Adipocyte (in vitro differentiated cells): ENCODE data around the gene GKAP1.

Experiments
- DNase-seq: peaks from one replicate; pipeline ENCODE4 v3.0.0-alpha.2; 2015; ENCODE audit warnings: low read depth
- H3K27me3 ChIP-seq: replicated peaks from 2 replicates; pipeline ENCODE4 v1.7.0; 2013; ENCODE audit warnings: mild to moderate bottlenecking, low read length, moderate library complexity; ENCODE audit not compliant: control insufficient read depth, insufficient read depth
- H3K36me3 ChIP-seq: 2 replicates; pipeline ENCODE4 v1.7.0; 2013; ENCODE audit warnings: low read length, mild to moderate bottlenecking, moderate library complexity; ENCODE audit not compliant: control insufficient read depth, insufficient read depth, severe bottlenecking
- H3K4me1 ChIP-seq: 2 replicates; pipeline ENCODE4 v1.7.0; 2013; ENCODE audit warnings: mild to moderate bottlenecking, low read length, moderate library complexity; ENCODE audit not compliant: control insufficient read depth, insufficient read depth
- H3K4me3 ChIP-seq: 2 replicates; pipeline ENCODE4 v1.7.0; 2013; ENCODE audit warnings: mild to moderate bottlenecking, low read length, moderate library complexity
- H3K9ac ChIP-seq: 2 replicates; pipeline ENCODE4 v1.7.0; 2013; ENCODE audit warnings: mild to moderate bottlenecking, low read length, moderate library complexity
- H3K9me3 ChIP-seq: 2 replicates; pipeline ENCODE4 v1.7.0; 2013; ENCODE audit warnings: mild to moderate bottlenecking, low read length, moderate library complexity; ENCODE audit not compliant: control insufficient read depth

Gene GKAP1

GRCh38 chr9:83800236-83801033 lies 17.1 kb downstream of the GKAP1 start:
- DNase-seq = no peak
- H3K27me3 ChIP-seq = no peaks in the 10 kb centered on the region
- no peak overlapping the region for H3K4me3 ChIP-seq
- H3K9ac ChIP-seq = no peak overlapping the region
- no peaks in the 10 kb centered on the region for H3K36me3 ChIP-seq
- no peaks in the 10 kb centered on the region for H3K4me1 ChIP-seq
- H3K9me3 ChIP-seq = no peaks in the 10 kb centered on the region

DNA sequence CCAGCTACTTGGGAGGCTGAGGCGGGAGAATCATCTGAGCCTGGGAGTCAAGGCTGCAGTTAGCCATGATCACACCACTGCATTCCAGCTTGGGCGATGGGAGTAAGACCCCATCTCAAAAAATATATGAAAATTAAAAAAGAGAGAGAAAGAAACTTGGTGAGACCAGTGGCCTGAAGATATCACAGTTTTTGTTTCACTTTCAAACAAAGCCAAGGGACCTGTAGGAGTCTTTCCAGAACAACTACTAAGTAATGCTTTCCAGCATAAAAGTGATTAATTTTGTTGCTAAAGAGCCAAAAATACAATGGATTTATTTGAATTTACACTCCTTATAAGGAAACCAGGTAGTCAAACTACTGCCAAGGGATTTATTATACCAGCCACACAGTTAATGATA lies 23.5 kb downstream of the GKAP1 start:
- no peak for DNase-seq
- Histone ChIP-seq H3K9ac (no peak overlapping the region), H3K9me3 (no peaks in the 10 kb centered on the region), H3K4me3 (no peak overlapping the region), H3K27me3 (no peaks in the 10 kb centered on the region), H3K4me1 (no peaks in the 10 kb centered on the region), H3K36me3 (no peaks in the 10 kb centered on the region)

DNA sequence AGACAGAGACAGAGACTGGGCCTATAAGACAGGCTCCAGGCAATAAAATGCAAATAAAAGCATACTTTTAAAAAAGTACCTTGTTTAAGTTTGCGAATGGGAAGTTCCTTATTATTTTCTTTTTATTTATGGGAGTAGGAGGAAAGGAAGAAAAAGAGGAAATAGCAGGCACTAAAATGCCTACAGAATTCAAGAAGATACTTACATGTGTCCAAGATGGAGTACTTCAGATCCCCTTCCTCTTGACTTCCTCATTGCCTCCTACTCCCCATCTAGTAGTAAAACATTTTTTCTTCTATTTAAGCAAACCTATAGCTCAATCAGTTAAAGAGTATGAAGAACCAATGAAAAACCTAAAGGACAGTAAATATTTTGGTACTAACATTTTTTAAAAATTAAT lies 24.8 kb downstream of the GKAP1 start:
- DNase-seq = no peak

GRCh38 chr9:83778164-83778563 lies 39.4 kb downstream of the GKAP1 start:
- Histone ChIP-seq H3K4me3 (no peak overlapping the region), H3K36me3 (no peaks in the 10 kb centered on the region), H3K9ac (no peak overlapping the region), H3K4me1 (no peaks in the 10 kb centered on the region), H3K9me3 (no peaks in the 10 kb centered on the region), H3K27me3 (no peaks in the 10 kb centered on the region)
- no peak for DNase-seq

More for the DNA sequence above, 24.8 kb downstream of the GKAP1 start:
- H3K4me1 ChIP-seq = no peaks in the 10 kb centered on the region
- H3K36me3 ChIP-seq = no peaks in the 10 kb centered on the region
- no peak overlapping the region for H3K4me3 ChIP-seq
- no peaks in the 10 kb centered on the region for H3K27me3 ChIP-seq
- no peaks in the 10 kb centered on the region for H3K9me3 ChIP-seq
- no peak overlapping the region for H3K9ac ChIP-seq

DNA sequence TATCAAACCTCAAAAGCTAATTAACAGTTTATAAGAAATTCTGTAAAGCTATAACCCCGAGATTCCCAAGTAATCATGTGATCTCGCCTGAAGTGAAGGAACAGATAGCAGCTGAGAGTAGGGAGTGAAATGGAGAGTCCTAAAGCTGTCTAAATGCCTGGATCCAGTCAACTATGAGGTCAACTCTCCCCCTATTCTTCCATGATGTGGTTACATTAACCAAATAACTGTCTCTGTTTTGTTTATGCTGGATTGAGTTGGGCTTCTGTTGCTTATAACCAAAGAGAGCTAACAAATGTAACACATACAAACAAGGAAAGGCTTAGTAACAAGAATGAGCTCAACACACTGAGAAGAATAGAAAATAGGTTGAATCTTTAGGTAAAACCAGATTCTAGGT lies 41.6 kb downstream of the GKAP1 start:
- Histone ChIP-seq H3K36me3 (no peaks in the 10 kb centered on the region), H3K9ac (no peak overlapping the region), H3K4me1 (no peaks in the 10 kb centered on the region), H3K9me3 (no peaks in the 10 kb centered on the region), H3K4me3 (no peak overlapping the region), H3K27me3 (no peaks in the 10 kb centered on the region)
- no peak for DNase-seq

DNA sequence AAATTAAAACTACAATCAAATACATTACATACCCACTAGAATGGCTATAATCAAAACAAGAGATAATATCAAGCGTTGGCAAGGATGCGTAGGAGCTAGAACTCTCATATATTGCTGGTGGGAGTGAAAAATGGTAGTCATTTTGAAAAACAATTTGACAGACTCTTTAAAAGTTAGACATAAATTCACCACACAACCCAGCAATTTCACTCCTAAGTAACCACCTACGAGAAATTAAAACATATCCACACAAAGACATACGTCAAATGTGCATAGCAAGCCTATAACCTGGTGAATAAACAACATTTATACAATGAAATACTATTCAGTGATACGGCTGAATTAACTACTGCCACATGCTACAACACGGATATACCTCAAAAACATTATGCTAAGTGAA lies 44.7 kb downstream of the GKAP1 start:
- H3K4me1 ChIP-seq = no peaks in the 10 kb centered on the region
- no peaks in the 10 kb centered on the region for H3K36me3 ChIP-seq
- DNase-seq = no peak
- H3K9me3 ChIP-seq = no peaks in the 10 kb centered on the region
- H3K27me3 ChIP-seq = no peaks in the 10 kb centered on the region
- no peak overlapping the region for H3K4me3 ChIP-seq
- H3K9ac ChIP-seq = no peak overlapping the region

- Histone ChIP-seq H3K9me3 (no peaks in the 10 kb centered on the region), H3K36me3 (no peaks in the 10 kb centered on the region), H3K4me1 (no peaks in the 10 kb centered on the region), H3K9ac (no peak overlapping the region), H3K4me3 (no peak overlapping the region), H3K27me3 (no peaks in the 10 kb centered on the region)
- no peak for DNase-seq
These were observed 52.2 kb downstream of the GKAP1 start for GRCh38 chr9:83765376-83765775.

DNA sequence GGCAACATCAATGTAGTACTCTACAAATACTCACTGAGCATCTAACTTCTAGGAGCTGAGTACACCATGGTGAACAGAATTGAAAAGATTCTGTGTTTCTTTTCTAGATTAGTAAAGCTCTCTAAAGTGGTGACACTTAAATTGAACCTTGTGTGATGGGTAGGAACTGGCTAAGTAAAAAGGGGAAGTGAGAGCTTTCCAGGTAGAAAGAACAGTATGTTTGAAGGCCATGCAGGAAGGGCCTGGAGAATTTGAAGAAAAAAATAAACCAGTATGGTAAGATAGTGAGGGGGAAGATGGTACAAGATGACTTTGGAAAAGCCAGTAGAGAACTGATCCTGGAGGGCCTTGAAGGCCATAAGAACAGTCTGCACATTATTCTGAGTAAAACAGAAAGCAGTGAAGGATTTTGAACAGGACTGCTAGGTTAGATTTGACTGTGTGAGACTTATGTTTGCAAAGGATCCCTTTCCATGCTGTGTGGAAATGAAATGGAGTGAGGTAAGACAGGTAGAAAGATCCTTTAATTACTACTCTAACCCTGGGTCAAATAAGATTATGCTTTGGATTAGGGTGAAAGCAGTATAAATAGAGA lies 63.1 kb downstream of the GKAP1 start:
- no peak for DNase-seq
- no peaks in the 10 kb centered on the region for H3K36me3 ChIP-seq
- H3K4me3 ChIP-seq = no peak overlapping the region

GRCh38 chr9:83749706-83750105 lies 67.9 kb downstream of the GKAP1 start:
- no peak overlapping the region for H3K4me3 ChIP-seq
- H3K9me3 ChIP-seq = no peaks in the 10 kb centered on the region
- no peak overlapping the region for H3K9ac ChIP-seq
- no peak for DNase-seq
- peaks cover 7% of the 10 kb centered on the region for H3K4me1 ChIP-seq
- H3K36me3 ChIP-seq = no peaks in the 10 kb centered on the region
- no peaks in the 10 kb centered on the region for H3K27me3 ChIP-seq

More for the DNA sequence above, 63.1 kb downstream of the GKAP1 start:
- Histone ChIP-seq H3K27me3 (no peaks in the 10 kb centered on the region), H3K4me1 (peaks cover 7% of the 10 kb centered on the region), H3K9me3 (no peaks in the 10 kb centered on the region), H3K9ac (no peak overlapping the region)

GRCh38 chr9:83744206-83744605 lies 73.4 kb downstream of the GKAP1 start:
- DNase-seq = no peak
- no peaks in the 10 kb centered on the region for H3K36me3 ChIP-seq

GRCh38 chr9:83733739-83734138 lies 83.8 kb downstream of the GKAP1 start:
- no peak for DNase-seq
- Histone ChIP-seq H3K27me3 (no peaks in the 10 kb centered on the region), H3K4me3 (no peak overlapping the region), H3K9me3 (peaks cover 15% of the 10 kb centered on the region), H3K4me1 (no peaks in the 10 kb centered on the region), H3K9ac (no peak overlapping the region), H3K36me3 (no peaks in the 10 kb centered on the region)

More at GRCh38 chr9:83744206-83744605, 73.4 kb downstream of the GKAP1 start:
- Histone ChIP-seq H3K4me3 (no peak overlapping the region), H3K4me1 (no peaks in the 10 kb centered on the region), H3K9me3 (no peaks in the 10 kb centered on the region), H3K27me3 (no peaks in the 10 kb centered on the region), H3K9ac (no peak overlapping the region)
